Measurements from ENCODE around the gene WWOX.

GRCh38 chr16:78931267-78931666 is 831.8 kb downstream of the WWOX start:
- TF ChIP-seq POLR2A (IDR thresholded peaks at IDR 0.05) (no peak), CTCF (IDR thresholded peaks at IDR 0.05) (no peak)

All from thyroid gland (tissue), 4 donors.